Stimulated activated memory B cell treated with anti-CD40 and anti-IgM and Interleukin-4, amounts not matched to agents 10 μg/mL and 1 μg/mL and 100 μg/mL, for 72 hours (primary cell): ENCODE measurements around the gene PRSS23.

ENCODE experiments used
- ATAC-seq: fragments of 150-1000 bp; cut with Tn5 transposase; 2 replicates; pipeline ENCODE4 v1.10.0; 2021
- H3K27ac Mint-ChIP-seq: one replicate; pipeline ENCODE4 v1.8.0; 2022; ENCODE audit warnings: mild to moderate bottlenecking, mixed read lengths
- H3K27me3 Mint-ChIP-seq: one replicate; pipeline ENCODE4 v1.8.0; 2022; ENCODE audit warnings: mixed read lengths
- H3K36me3 Mint-ChIP-seq: one replicate; pipeline ENCODE4 v1.8.0; 2022; ENCODE audit warnings: mixed read lengths
- H3K4me1 Mint-ChIP-seq: one replicate; pipeline ENCODE4 v1.8.0; 2022; ENCODE audit warnings: mixed read lengths
- H3K4me3 Mint-ChIP-seq: one replicate; pipeline ENCODE4 v1.8.0; 2022; ENCODE audit warnings: mild to moderate bottlenecking, moderate library complexity, mixed read lengths
- H3K9me3 Mint-ChIP-seq: one replicate; pipeline ENCODE4 v1.8.0; 2022; ENCODE audit warnings: mixed read lengths

The PRSS23 gene

GRCh38 chr11:86782742-86783141, 17.6 kb upstream of the PRSS23 start:
- Mint-ChIP-seq H3K4me3 (no peak overlapping the region), H3K27me3 (peaks cover 15% of the 10 kb centered on the region), H3K4me1 (no peaks in the 10 kb centered on the region), H3K9me3 (no peaks in the 10 kb centered on the region), H3K27ac (no peak overlapping the region), H3K36me3 (no peaks in the 10 kb centered on the region)
- ATAC-seq: no peak

- no peak overlapping the region for H3K4me3 Mint-ChIP-seq
- H3K36me3 Mint-ChIP-seq: no peaks in the 10 kb centered on the region
- no peak overlapping the region for H3K27ac Mint-ChIP-seq
- no peaks in the 10 kb centered on the region for H3K4me1 Mint-ChIP-seq
- ATAC-seq: no peak
- H3K27me3 Mint-ChIP-seq: peaks cover 19% of the 10 kb centered on the region
- no peaks in the 10 kb centered on the region for H3K9me3 Mint-ChIP-seq
Measured at GRCh38 chr11:86783661-86784060, 16.7 kb upstream of the PRSS23 start.

GRCh38 chr11:86784241-86784681, 16.1 kb upstream of the PRSS23 start:
- no peaks in the 10 kb centered on the region for H3K36me3 Mint-ChIP-seq
- no peak for ATAC-seq
- H3K27ac Mint-ChIP-seq: no peak overlapping the region
- H3K4me3 Mint-ChIP-seq: no peak overlapping the region
- H3K9me3 Mint-ChIP-seq: no peaks in the 10 kb centered on the region
- H3K27me3 Mint-ChIP-seq: peaks cover 19% of the 10 kb centered on the region
- no peaks in the 10 kb centered on the region for H3K4me1 Mint-ChIP-seq

- no peak for ATAC-seq
- peaks cover 26% of the 10 kb centered on the region for H3K27me3 Mint-ChIP-seq
- H3K4me1 Mint-ChIP-seq: no peaks in the 10 kb centered on the region
- no peak overlapping the region for H3K4me3 Mint-ChIP-seq
- H3K9me3 Mint-ChIP-seq: no peaks in the 10 kb centered on the region
- no peak overlapping the region for H3K27ac Mint-ChIP-seq
- no peaks in the 10 kb centered on the region for H3K36me3 Mint-ChIP-seq
Measured at GRCh38 chr11:86785576-86785975, 14.8 kb upstream of the PRSS23 start.

- Mint-ChIP-seq H3K4me1 (no peaks in the 10 kb centered on the region), H3K9me3 (no peaks in the 10 kb centered on the region), H3K4me3 (no peak overlapping the region), H3K27me3 (peaks cover 26% of the 10 kb centered on the region), H3K36me3 (no peaks in the 10 kb centered on the region), H3K27ac (no peak overlapping the region)
- ATAC-seq: no peak
Measured at GRCh38 chr11:86787018-86787536, 13.3 kb upstream of the PRSS23 start.

GRCh38 chr11:86787656-86788055, 12.7 kb upstream of the PRSS23 start:
- H3K27me3 Mint-ChIP-seq: peaks cover 26% of the 10 kb centered on the region
- no peak overlapping the region for H3K27ac Mint-ChIP-seq
- H3K4me3 Mint-ChIP-seq: no peak overlapping the region
- ATAC-seq: no peak
- no peaks in the 10 kb centered on the region for H3K36me3 Mint-ChIP-seq
- H3K9me3 Mint-ChIP-seq: no peaks in the 10 kb centered on the region
- H3K4me1 Mint-ChIP-seq: no peaks in the 10 kb centered on the region

- Mint-ChIP-seq H3K36me3 (no peaks in the 10 kb centered on the region), H3K4me3 (no peak overlapping the region), H3K27ac (no peak overlapping the region), H3K9me3 (no peaks in the 10 kb centered on the region), H3K4me1 (no peaks in the 10 kb centered on the region), H3K27me3 (peaks cover 26% of the 10 kb centered on the region)
- ATAC-seq: no peak
Measured at GRCh38 chr11:86790195-86790725, 10.1 kb upstream of the PRSS23 start.

GRCh38 chr11:86790867-86791849, 9.2 kb upstream of the PRSS23 start:
- no peaks in the 10 kb centered on the region for H3K36me3 Mint-ChIP-seq
- ATAC-seq: no peak
- no peaks in the 10 kb centered on the region for H3K9me3 Mint-ChIP-seq
- no peak overlapping the region for H3K27ac Mint-ChIP-seq
- H3K4me1 Mint-ChIP-seq: no peaks in the 10 kb centered on the region
- H3K4me3 Mint-ChIP-seq: no peak overlapping the region
- peaks cover 26% of the 10 kb centered on the region for H3K27me3 Mint-ChIP-seq

GRCh38 chr11:86792150-86792549, 8.2 kb upstream of the PRSS23 start:
- Mint-ChIP-seq H3K9me3 (no peaks in the 10 kb centered on the region), H3K4me1 (no peaks in the 10 kb centered on the region), H3K27ac (no peak overlapping the region), H3K4me3 (no peak overlapping the region), H3K27me3 (peaks cover 16% of the 10 kb centered on the region), H3K36me3 (no peaks in the 10 kb centered on the region)
- ATAC-seq: no peak

- no peak overlapping the region for H3K27ac Mint-ChIP-seq
- H3K9me3 Mint-ChIP-seq: no peaks in the 10 kb centered on the region
- no peaks in the 10 kb centered on the region for H3K36me3 Mint-ChIP-seq
- H3K27me3 Mint-ChIP-seq: peaks cover 12% of the 10 kb centered on the region
- no peak overlapping the region for H3K4me3 Mint-ChIP-seq
- H3K4me1 Mint-ChIP-seq: no peaks in the 10 kb centered on the region
- no peak for ATAC-seq
Measured at GRCh38 chr11:86793307-86793706, 7.0 kb upstream of the PRSS23 start.

- no peak overlapping the region for H3K4me3 Mint-ChIP-seq
- H3K9me3 Mint-ChIP-seq: no peaks in the 10 kb centered on the region
- no peaks in the 10 kb centered on the region for H3K36me3 Mint-ChIP-seq
- H3K27me3 Mint-ChIP-seq: peaks cover 25% of the 10 kb centered on the region
- no peak for ATAC-seq
- peaks cover 8% of the 10 kb centered on the region for H3K4me1 Mint-ChIP-seq
- H3K27ac Mint-ChIP-seq: no peak overlapping the region
Measured at GRCh38 chr11:86795511-86795910, 4.8 kb upstream of the PRSS23 start.

GRCh38 chr11:86795949-86796348, 4.4 kb upstream of the PRSS23 start:
- Mint-ChIP-seq H3K9me3 (no peaks in the 10 kb centered on the region), H3K27me3 (peaks cover 30% of the 10 kb centered on the region), H3K4me3 (no peak overlapping the region), H3K36me3 (no peaks in the 10 kb centered on the region), H3K4me1 (peaks cover 8% of the 10 kb centered on the region), H3K27ac (no peak overlapping the region)
- no peak for ATAC-seq

GRCh38 chr11:86797133-86797532, 3.2 kb upstream of the PRSS23 start:
- Mint-ChIP-seq H3K4me3 (no peak overlapping the region), H3K4me1 (peaks cover 8% of the 10 kb centered on the region), H3K27me3 (peaks cover 41% of the 10 kb centered on the region), H3K36me3 (no peaks in the 10 kb centered on the region), H3K27ac (no peak overlapping the region), H3K9me3 (no peaks in the 10 kb centered on the region)
- no peak for ATAC-seq

- H3K27me3 Mint-ChIP-seq: peaks cover 46% of the 10 kb centered on the region
Measured at GRCh38 chr11:86798988-86799387, 1.4 kb upstream of the PRSS23 start.

GRCh38 chr11:86799680-86800075, 664 bp upstream of the PRSS23 start:
- Mint-ChIP-seq H3K9me3 (no peaks in the 10 kb centered on the region), H3K4me3 (peak overlapping the region; percentile 60), H3K36me3 (no peaks in the 10 kb centered on the region), H3K4me1 (peaks cover 8% of the 10 kb centered on the region), H3K27me3 (peaks cover 46% of the 10 kb centered on the region), H3K27ac (no peak overlapping the region)
- ATAC-seq: peak; percentile 17

More at GRCh38 chr11:86798988-86799387, 1.4 kb upstream of the PRSS23 start:
- Mint-ChIP-seq H3K9me3 (no peaks in the 10 kb centered on the region), H3K4me1 (peaks cover 8% of the 10 kb centered on the region), H3K27ac (no peak overlapping the region), H3K4me3 (no peak overlapping the region), H3K36me3 (no peaks in the 10 kb centered on the region)
- no peak for ATAC-seq

- Mint-ChIP-seq H3K9me3 (no peaks in the 10 kb centered on the region), H3K4me1 (peaks cover 10% of the 10 kb centered on the region), H3K27ac (no peak overlapping the region)
Measured at GRCh38 chr11:86800960-86801272, 574 bp downstream of the PRSS23 start.

More at GRCh38 chr11:86800960-86801272, 574 bp downstream of the PRSS23 start:
- Mint-ChIP-seq H3K27me3 (peaks cover 46% of the 10 kb centered on the region), H3K4me3 (peak overlapping the region; percentile 54), H3K36me3 (no peaks in the 10 kb centered on the region)
- no peak for ATAC-seq
